K562 (cell line): ENCODE measurements around the gene ALAS2. TPM values are rescaled to one million over a fixed set of nuclear protein-coding genes. Genes with fewer than 3 reads are reported as not detected.
A peak's percentile ranks its signal among the peaks of the same experiment; 100 is the strongest.

Experiments
- ATAC-seq: fragments of 200-7000 bp; cut with Tn5 transposase; 3 replicates; pipeline ENCODE4 v1.9.1; 2020; ENCODE audit warnings: moderate library complexity
- BruUV-seq: library from RNA; stranded (reverse); fragments of 400-500 nt; replicated peaks from 2 replicates; lab custom pipeline; 2021; lab: Mats Ljungman, UMichigan
- CTCF ChIA-PET: fragments of 300-600 bp; formaldehyde crosslinking; extraction: SDS; loops from one replicate; lab custom pipeline; 2021; ENCODE audit warnings: low intra/inter-chr PET ratio; lab: Yijun Ruan, JAX
- POLR2A ChIA-PET: fragments of 300-600, 350-650 bp; sonication (Branson Sonifier 250); formaldehyde crosslinking; extraction: SDS; loops from one replicate; lab custom pipeline; 2021; ENCODE audit warnings: antibody characterized with exemption, inconsistent platforms; lab: Yijun Ruan, JAX
- DNase-seq, 4 experiments: peaks; one replicate each; pipeline versions ENCODE4 v3.0.0 to v3.0.0-alpha.2; 2011 to 2018; ENCODE audit warnings: low spot score in 3 of 4, mixed read lengths in 3 of 4; ENCODE audit errors: extremely low read depth in 1 of 4
- FAIRE-seq: peaks from 2 replicates; lab custom pipeline; 2011; peaks lifted over from hg19 to GRCh38; lab: Jason Lieb, UNC
- H2AFZ ChIP-seq: 2 replicates; pipeline ENCODE4 v1.6.0; 2011; ENCODE audit warnings: low read depth, low read length, control low read depth, inconsistent platforms
- H3K27ac ChIP-seq: fragments of 200-600 bp; 3 replicates; pipeline ENCODE4 v1.8.0; 2011; ENCODE audit warnings: low read depth, mild to moderate bottlenecking, control low read depth, inconsistent platforms, low read length, moderate library complexity, mixed read lengths; ENCODE audit errors: extremely low read depth
- H3K27me3 ChIP-seq, 2 experiments: fragments of 300-600 bp in 1 of 2; 2 replicates in 1 of 2; 3 replicates in 1 of 2; pipeline versions ENCODE4 v1.6.0 to v1.8.0; 2011; ENCODE audit warnings: inconsistent platforms in 2 of 2, low read length in 2 of 2, mild to moderate bottlenecking in 1 of 2, mixed read lengths in 1 of 2, moderate library complexity in 1 of 2; ENCODE audit not compliant: control insufficient read depth in 2 of 2, insufficient read depth in 2 of 2
- H3K36me3 ChIP-seq: fragments of 300-600 bp; 3 replicates; pipeline ENCODE4 v1.8.0; 2011; ENCODE audit warnings: mild to moderate bottlenecking, low read length, inconsistent platforms; ENCODE audit not compliant: control insufficient read depth, insufficient read depth
- H3K4me1 ChIP-seq, 2 experiments: fragments of 200-600 bp in 1 of 2; replicated peaks in 1 of 2; 2 replicates in 1 of 2; 3 replicates in 1 of 2; pipeline versions ENCODE4 v1.5.1 to v1.8.0; 2011; ENCODE audit warnings: inconsistent platforms in 2 of 2, low read length in 2 of 2, mild to moderate bottlenecking in 1 of 2, mixed read lengths in 1 of 2, moderate library complexity in 1 of 2; ENCODE audit not compliant: control insufficient read depth in 2 of 2, insufficient read depth in 2 of 2
- H3K4me2 ChIP-seq: 2 replicates; pipeline ENCODE4 v1.6.1; 2011; ENCODE audit warnings: low read length, control low read depth, inconsistent platforms, mixed read lengths; ENCODE audit not compliant: insufficient read depth
- H3K4me3 ChIP-seq: fragments of 200-600 bp; sonication (generic), shearing (Covaris generic); 2 replicates; pipeline ENCODE4 v1.5.1; 2016; ENCODE audit warnings: control low read depth, inconsistent platforms
- H3K79me2 ChIP-seq: fragments of 200-600 bp; 3 replicates; pipeline ENCODE4 v1.8.0; 2011; ENCODE audit warnings: low read length, inconsistent platforms; ENCODE audit not compliant: control insufficient read depth, insufficient read depth
- H3K9ac ChIP-seq, 2 experiments: 2 replicates each; pipeline versions ENCODE4 v1.6.0 to v1.6.1; 2011; ENCODE audit warnings: low read depth in 2 of 2, low read length in 2 of 2, control low read depth in 1 of 2, inconsistent platforms in 1 of 2, mild to moderate bottlenecking in 1 of 2, mixed read lengths in 1 of 2; ENCODE audit not compliant: insufficient read depth in 1 of 2
- H3K9me1 ChIP-seq: one replicate; pipeline ENCODE4 v1.6.0; 2011; ENCODE audit warnings: inconsistent platforms, mild to moderate bottlenecking, low read length, moderate library complexity; ENCODE audit not compliant: control insufficient read depth, insufficient read depth
- H3K9me3 ChIP-seq: replicated peaks from 2 replicates; pipeline ENCODE4 v1.5.1; 2011; ENCODE audit warnings: low read depth, low read length, inconsistent platforms; ENCODE audit not compliant: control insufficient read depth, insufficient read depth
- H4K20me1 ChIP-seq: replicated peaks from 2 replicates; pipeline ENCODE4 v1.6.1; 2011; ENCODE audit warnings: low read length, inconsistent platforms, mixed read lengths; ENCODE audit not compliant: control insufficient read depth, insufficient read depth
- BACH1 ChIP-seq: fragments of 200-800 bp; sonication (Bioruptor generic); IDR thresholded peaks from 2 replicates; pipeline ENCODE4 v1.6.1; 2016; ENCODE audit warnings: missing genetic modification characterization, missing compliant biosample characterization
- CSDE1 ChIP-seq, 2 experiments: fragments of 450-650 bp; IDR thresholded peaks; 2 replicates each; pipeline ENCODE4 v1.6.1; 2016; ENCODE audit warnings: mild to moderate bottlenecking in 1 of 2
- GABPB1 ChIP-seq: sonication (generic); formaldehyde crosslinking; IDR thresholded peaks from 2 replicates; pipeline ENCODE4 v1.8.0; 2022; ENCODE audit warnings: mild to moderate bottlenecking, missing genetic modification reagents
- HMGXB4 ChIP-seq: sonication (generic); formaldehyde crosslinking; IDR thresholded peaks from 2 replicates; pipeline ENCODE4 v1.8.1; 2023; ENCODE audit warnings: mild to moderate bottlenecking, missing genetic modification reagents
- NFATC3 ChIP-seq: fragments of 450-650 bp; IDR thresholded peaks from 2 replicates; pipeline ENCODE4 v1.6.1; 2017; ENCODE audit warnings: mild to moderate bottlenecking
- SREBF2 ChIP-seq: sonication (generic); formaldehyde crosslinking; IDR thresholded peaks from 2 replicates; pipeline ENCODE4 v1.4.0; 2020; ENCODE audit warnings: mild to moderate bottlenecking, missing genetic modification reagents
- ZBTB1 ChIP-seq: sonication (generic); formaldehyde crosslinking; IDR thresholded peaks from 2 replicates; pipeline ENCODE4 v1.8.1; 2023; ENCODE audit warnings: missing genetic modification reagents, low read depth, mild to moderate bottlenecking, borderline replicate concordance
- ZFP30 ChIP-seq: fragments of 250-450 bp; sonication (Bioruptor Pico); IDR thresholded peaks from 2 replicates; pipeline ENCODE4 v1.8.0; 2022; ENCODE audit warnings: moderate library complexity, mild to moderate bottlenecking, inconsistent platforms, borderline replicate concordance
- ZNF124 ChIP-seq: sonication (generic); formaldehyde crosslinking; IDR thresholded peaks from 2 replicates; pipeline ENCODE4 v1.8.1; 2022; ENCODE audit warnings: missing genetic modification reagents
- whole genome bisulfite sequencing: fragments of 100-300 bp; shearing (Covaris generic); methylation state at CpG from one replicate; pipeline ENCODE4 v1.1.6; 2016; ENCODE audit warnings: low coverage, mixed read lengths; ENCODE audit not compliant: insufficient coverage; ENCODE audit errors: missing lambda C conversion rate; 5-methylcytosine and 5-hydroxymethylcytosine counted together
- in situ Hi-C: fragments of 300-500 bp; cut with MboI; formaldehyde crosslinking; loops from 4 replicates; pipeline ENCODE4 v1.15.0; 2018; ENCODE audit warnings: inconsistent platforms, mixed read lengths
- intact Hi-C: fragments of 100-400 bp; cut with micrococcal nuclease; formaldehyde crosslinking; loops from 2 replicates; pipeline ENCODE4 v1.14.2; 2022
- polyA plus RNA-seq, 8 experiments: library from polyadenylated mRNA; depleted of rRNA in 4 of 8; stranded (reverse) in 5 of 8; unstranded in 3 of 8; fragments of >200 nt; fragmentation: Nextera tagmentation in 2 of 8; fragmentation: Illumina TruSeq in 1 of 8; extraction: Ambion mirVana in 2 of 8; extraction: Trizol in 1 of 8; gene quantifications; 2 replicates each; pipeline versions ENCODE4 v1.2.1 to v1.2.3, GENCODE V29; 2011 to 2014; ENCODE audit warnings: inconsistent platforms in 1 of 8, missing spikeins in 1 of 8
- total RNA-seq, 7 experiments: library from RNA; depleted of rRNA in 6 of 7; stranded (reverse); fragments of >200 nt in 6 of 7; fragmentation: Illumina TruSeq in 2 of 7; extraction: Trizol in 2 of 7; gene quantifications; 2 replicates each; pipeline versions ENCODE4 v1.2.1 to v1.2.3, GENCODE V29; 2011 to 2021; ENCODE audit warnings: low replicate concordance in 1 of 7
- TF ChIP-seq, protein P1 (sequence below): IDR thresholded peaks from 2 replicates; pipeline ENCODE4 v1.6.1; 2014; ENCODE audit warnings: antibody characterized with exemption

ALAS2 gene
- total and polyA plus RNA-seq, 9 of the 15 experiments (the other 6 are each of a cell fraction or from before 2014, with no cell fraction given): 14.6 to 101 (median 33.4) TPM

DNA sequence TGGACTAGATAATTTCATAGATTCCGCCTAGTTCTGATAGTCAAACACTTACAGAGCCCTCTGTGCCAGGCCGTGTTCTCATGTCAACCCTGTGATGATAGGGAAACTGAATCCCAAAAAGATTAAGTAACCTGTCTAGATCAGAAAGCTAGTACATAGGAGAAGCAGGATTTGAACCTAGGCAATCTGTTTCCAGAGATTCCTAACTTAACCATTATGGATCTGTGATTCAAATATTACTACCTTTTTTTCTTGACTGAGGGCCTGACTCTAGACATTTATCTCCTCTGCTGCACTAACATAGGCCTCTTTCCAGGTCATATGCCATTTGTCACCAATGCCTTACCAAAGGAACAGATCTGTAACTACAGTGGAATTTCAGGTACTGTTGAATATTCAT is 1.5 kb downstream of the ALAS2 start:
- Histone ChIP-seq H4K20me1 (no peaks in the 10 kb centered on the region), H3K9me1 (no peaks in the 10 kb centered on the region), H3K9me3 (no peaks in the 10 kb centered on the region), H3K9ac (peak overlapping the region in 1 of 2 experiments; percentile 39; a peak in 2 of 4 replicates), H3K4me3 (no peak overlapping the region), H3K79me2 (peaks cover 17% of the 10 kb centered on the region), H3K36me3 (no peaks in the 10 kb centered on the region; the same call in 2 of the 3 replicates), H2AFZ (no peak overlapping the region), H3K27me3 (no peaks in the 10 kb centered on the region)
- POLR2A ChIA-PET: interaction anchor here (1.0 to 1.9 kb wide), 2 partner anchors 14 to 20 kb away, joined by 3 to 8 read pairs; no protein-coding TSS in a partner anchor
- DNase-seq (no peak), ATAC-seq (no peak), FAIRE-seq (no peak)
- no TSS peak for BruUV-seq
- in situ Hi-C loops: no loop called here
- no peak for TF ChIP-seq BACH1 (tag)
- no peak for TF ChIP-seq NFATC3
- TF ChIP-seq, protein P1, sequence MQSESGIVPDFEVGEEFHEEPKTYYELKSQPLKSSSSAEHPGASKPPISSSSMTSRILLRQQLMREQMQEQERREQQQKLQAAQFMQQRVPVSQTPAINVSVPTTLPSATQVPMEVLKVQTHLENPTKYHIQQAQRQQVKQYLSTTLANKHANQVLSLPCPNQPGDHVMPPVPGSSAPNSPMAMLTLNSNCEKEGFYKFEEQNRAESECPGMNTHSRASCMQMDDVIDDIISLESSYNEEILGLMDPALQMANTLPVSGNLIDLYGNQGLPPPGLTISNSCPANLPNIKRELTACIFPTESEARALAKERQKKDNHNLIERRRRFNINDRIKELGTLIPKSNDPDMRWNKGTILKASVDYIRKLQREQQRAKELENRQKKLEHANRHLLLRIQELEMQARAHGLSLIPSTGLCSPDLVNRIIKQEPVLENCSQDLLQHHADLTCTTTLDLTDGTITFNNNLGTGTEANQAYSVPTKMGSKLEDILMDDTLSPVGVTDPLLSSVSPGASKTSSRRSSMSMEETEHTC: no peak
- TF ChIP-seq HMGXB4 (CRISPR knock-in tag): no peak
- no peak for TF ChIP-seq ZFP30 (CRISPR knock-in tag)
- TF ChIP-seq CSDE1 (IDR thresholded peaks at IDR 0.05): no peak
- TF ChIP-seq SREBF2 (CRISPR knock-in tag): no peak
- TF ChIP-seq ZNF124: no peak
- no peak for TF ChIP-seq ZBTB1 (CRISPR knock-in tag)
- no peak for TF ChIP-seq GABPB1 (CRISPR knock-in tag)
- TF ChIP-seq, all 486 proteins: peak for 0
- intact Hi-C loops: loop anchor here (2.0 kb wide), 1 partner anchor 92 kb away; no protein-coding TSS in a partner anchor
- peaks cover 9 to 36% of the 10 kb centered on the region in 2 experiments; a peak in 4 of 5 replicates for H3K4me1 ChIP-seq
- CTCF ChIA-PET: no interaction called here
- WGBS: 25% methylated on average over 2 of the region's 2 CpGs
- H3K27ac ChIP-seq: no peak overlapping the region; the same call in 2 of the 3 replicates
- peak overlapping the region; percentile 50 for H3K4me2 ChIP-seq
